HG02798 (cell line): ENCODE results near the gene IL33.

ENCODE experiments used
- ATAC-seq: cut with Tn5 transposase; IDR thresholded peaks from one replicate; pipeline ENCODE4 v1.9.1; 2021; ENCODE audit warnings: mild to moderate bottlenecking; ENCODE audit not compliant: unreplicated experiment, poor library complexity

IL33 gene

GRCh38 chr9:6214903-6215302 is 704 bp upstream of the IL33 start:
- ATAC-seq: no peak

- no peak for ATAC-seq
Measured at GRCh38 chr9:6216002-6216401, 395 bp downstream of the IL33 start.

- no peak for ATAC-seq
Measured at GRCh38 chr9:6216951-6217350, 1.3 kb downstream of the IL33 start.

- ATAC-seq: no peak
Measured at GRCh38 chr9:6218099-6218502, 2.5 kb downstream of the IL33 start.

GRCh38 chr9:6219040-6219439 is 3.4 kb downstream of the IL33 start:
- ATAC-seq: no peak

- no peak for ATAC-seq
Measured at GRCh38 chr9:6219981-6220380, 4.4 kb downstream of the IL33 start.

GRCh38 chr9:6224393-6225154 is 9.0 kb downstream of the IL33 start:
- ATAC-seq: no peak

GRCh38 chr9:6226696-6227095 is 11.1 kb downstream of the IL33 start:
- ATAC-seq: no peak

GRCh38 chr9:6229186-6229585 is 13.6 kb downstream of the IL33 start:
- no peak for ATAC-seq

GRCh38 chr9:6229619-6230018 is 14.0 kb downstream of the IL33 start:
- ATAC-seq: no peak

- no peak for ATAC-seq
Measured at GRCh38 chr9:6230037-6230780, 14.6 kb downstream of the IL33 start.

GRCh38 chr9:6232336-6232945 is 16.8 kb downstream of the IL33 start:
- no peak for ATAC-seq

GRCh38 chr9:6234014-6234413 is 18.4 kb downstream of the IL33 start:
- ATAC-seq: no peak

- no peak for ATAC-seq
Measured at GRCh38 chr9:6237267-6237666, 21.7 kb downstream of the IL33 start.

- no peak for ATAC-seq
Measured at GRCh38 chr9:6239048-6239461, 23.4 kb downstream of the IL33 start.

- no peak for ATAC-seq
Measured at GRCh38 chr9:6239694-6240093, 24.1 kb downstream of the IL33 start.

GRCh38 chr9:6243746-6244145 is 28.1 kb downstream of the IL33 start:
- ATAC-seq: peak; percentile 92

- no peak for ATAC-seq
Measured at GRCh38 chr9:6247266-6247665, 31.7 kb downstream of the IL33 start.

GRCh38 chr9:6268826-6269397 is 53.3 kb downstream of the IL33 start:
- no peak for ATAC-seq

GRCh38 chr9:6270896-6271295 is 55.3 kb downstream of the IL33 start:
- no peak for ATAC-seq
